GM06990 (cell line): ENCODE data around the gene PDPK1.

Experiments
- DNase-seq: peaks from one replicate; pipeline ENCODE4 v3.0.0-alpha.2; 2011; ENCODE audit not compliant: insufficient read length; ENCODE audit errors: extremely low read depth
- H3K27me3 ChIP-seq: replicated peaks from 2 replicates; pipeline ENCODE4 v1.6.0; 2011; ENCODE audit warnings: low read length; ENCODE audit not compliant: control insufficient read depth, insufficient read depth
- H3K36me3 ChIP-seq: 2 replicates; pipeline ENCODE4 v1.5.1; 2011; ENCODE audit warnings: low read length; ENCODE audit not compliant: control insufficient read depth, insufficient read depth
- H3K4me3 ChIP-seq: replicated peaks from 2 replicates; pipeline ENCODE4 v1.5.1; 2011; ENCODE audit warnings: low read depth, mild to moderate bottlenecking, control low read depth, low read length
- CTCF ChIP-seq: IDR thresholded peaks from 2 replicates; pipeline ENCODE4 v1.5.1; 2011; ENCODE audit warnings: low read length, control low read depth, mild to moderate bottlenecking, inconsistent platforms; ENCODE audit not compliant: insufficient read depth, poor library complexity, severe bottlenecking

PDPK1 gene

GRCh38 chr16:2519711-2520080, 18.1 kb upstream of the PDPK1 start:
- Histone ChIP-seq H3K36me3 (peaks cover 19% of the 10 kb centered on the region), H3K4me3 (peak overlapping the region; percentile 32), H3K27me3 (no peaks in the 10 kb centered on the region)
- DNase-seq: no peak
- TF ChIP-seq CTCF: no peak

DNA sequence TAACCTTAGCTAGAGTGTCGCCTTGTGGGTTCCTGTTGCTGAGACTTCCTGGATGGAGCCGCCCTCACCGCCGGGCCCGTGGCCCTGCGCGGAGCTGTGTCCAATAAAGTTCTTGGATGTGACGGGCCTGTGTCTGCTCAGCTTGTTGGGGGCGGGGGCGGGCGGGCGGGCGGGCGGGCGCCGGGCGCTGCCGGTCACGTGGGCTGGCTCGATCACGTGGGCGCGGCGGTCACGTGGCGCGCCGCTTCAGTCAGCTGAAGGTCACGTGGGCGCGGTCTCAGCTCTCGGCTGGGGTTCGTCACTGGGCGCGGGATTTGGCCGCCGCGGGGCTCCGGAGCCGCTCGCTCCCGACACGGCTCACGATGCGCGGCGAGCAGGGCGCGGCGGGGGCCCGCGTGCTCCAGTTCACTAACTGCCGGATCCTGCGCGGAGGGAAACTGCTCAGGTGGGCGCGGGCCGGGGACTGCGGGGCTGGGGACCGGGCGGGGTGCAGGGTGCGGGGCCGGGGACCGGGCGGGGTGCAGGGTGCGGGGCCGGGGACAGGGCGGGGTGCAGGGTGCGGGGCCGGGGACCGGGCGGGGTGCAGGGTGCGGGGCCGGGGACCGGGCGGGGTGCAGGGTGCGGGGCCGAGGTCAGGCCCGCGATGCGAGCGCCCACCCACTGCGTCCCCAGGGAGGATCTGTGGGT, 17.6 kb upstream of the PDPK1 start, which contains the start of gene AMDHD2:
TSS of gene AMDHD2 (plus strand) at position 275 of the 687 bp plus-strand sequence. CDS start at position 363, 88 bp downstream.
- no peak for TF ChIP-seq CTCF
- peak; percentile 88 for DNase-seq
- no peaks in the 10 kb centered on the region for H3K27me3 ChIP-seq
- H3K36me3 ChIP-seq: peaks cover 19% of the 10 kb centered on the region
- H3K4me3 ChIP-seq: peak within 1 kb of the TSS; percentile 76

- Histone ChIP-seq H3K36me3 (peaks cover 19% of the 10 kb centered on the region), H3K4me3 (peak overlapping the region; percentile 76), H3K27me3 (no peaks in the 10 kb centered on the region)
- peak; percentile 72 for DNase-seq
- no peak for TF ChIP-seq CTCF
Observed at GRCh38 chr16:2520784-2521531, 16.9 kb upstream of the PDPK1 start.

DNA sequence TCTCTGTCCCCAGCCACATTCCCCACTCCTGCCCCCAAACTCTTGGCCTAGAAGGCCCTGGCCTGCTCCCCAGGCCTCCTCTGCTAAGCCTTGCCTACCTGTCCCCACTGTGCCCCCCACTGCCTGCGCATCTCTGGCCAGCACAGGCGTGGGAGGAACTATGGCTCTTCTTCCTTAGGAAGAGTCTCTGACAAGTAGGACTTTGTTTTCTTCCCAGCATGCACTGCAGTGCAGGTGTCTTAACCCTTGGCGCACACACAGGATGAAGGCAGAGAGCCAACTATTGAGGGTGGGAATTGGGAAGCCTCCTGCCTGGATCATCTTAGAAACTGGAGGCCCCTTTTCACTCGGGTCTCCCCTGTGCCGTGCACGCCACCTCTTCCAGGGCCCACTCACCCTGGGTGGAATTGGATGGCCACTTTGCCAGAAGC, 14.0 kb upstream of the PDPK1 start:
- no peaks in the 10 kb centered on the region for H3K27me3 ChIP-seq
- no peak for DNase-seq
- H3K4me3 ChIP-seq: no peak overlapping the region
- no peak for TF ChIP-seq CTCF
- H3K36me3 ChIP-seq: peaks cover 28% of the 10 kb centered on the region

DNA sequence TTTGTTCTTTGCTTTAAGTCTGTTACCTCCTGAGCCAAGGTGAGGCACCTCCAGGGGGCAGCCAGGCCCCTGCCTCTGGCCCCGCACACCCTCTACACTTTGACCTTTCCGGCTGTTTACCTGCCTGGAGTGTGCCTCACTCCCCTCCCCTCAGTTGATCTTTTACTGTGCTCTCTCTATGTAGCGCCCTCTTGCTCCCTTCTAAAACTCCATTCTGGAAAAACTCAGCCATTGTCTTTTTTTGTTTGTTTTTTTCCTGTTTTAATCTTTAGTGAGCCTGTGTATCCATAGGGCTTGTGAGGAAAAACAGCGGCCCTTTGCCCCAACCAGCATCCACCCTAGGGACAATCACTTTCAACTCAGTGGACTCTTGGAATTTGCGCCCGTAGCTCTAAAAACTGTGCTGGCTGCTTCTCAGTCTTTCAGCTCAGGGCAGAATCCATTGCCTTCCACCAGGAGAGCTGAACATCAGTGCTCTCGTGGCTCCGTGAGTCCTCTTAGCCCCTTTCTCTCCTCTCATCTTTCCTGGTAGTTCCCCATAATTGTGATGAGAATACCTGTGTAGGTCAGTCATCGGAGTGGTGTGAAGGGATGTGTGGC, 13.4 kb upstream of the PDPK1 start:
- Histone ChIP-seq H3K4me3 (no peak overlapping the region), H3K36me3 (peaks cover 29% of the 10 kb centered on the region), H3K27me3 (no peaks in the 10 kb centered on the region)
- DNase-seq: no peak
- no peak for TF ChIP-seq CTCF
